ENCODE results near the gene SMAD3. TPM values are rescaled to one million over a fixed set of nuclear protein-coding genes. Genes with fewer than 3 reads are reported as not detected.

The SMAD3 gene
- total and polyA plus RNA-seq, 2 of the 8 experiments (the other 6 are each of a cell fraction or from before 2014, with no cell fraction given), result 10.1 to 12.4 TPM

DNA sequence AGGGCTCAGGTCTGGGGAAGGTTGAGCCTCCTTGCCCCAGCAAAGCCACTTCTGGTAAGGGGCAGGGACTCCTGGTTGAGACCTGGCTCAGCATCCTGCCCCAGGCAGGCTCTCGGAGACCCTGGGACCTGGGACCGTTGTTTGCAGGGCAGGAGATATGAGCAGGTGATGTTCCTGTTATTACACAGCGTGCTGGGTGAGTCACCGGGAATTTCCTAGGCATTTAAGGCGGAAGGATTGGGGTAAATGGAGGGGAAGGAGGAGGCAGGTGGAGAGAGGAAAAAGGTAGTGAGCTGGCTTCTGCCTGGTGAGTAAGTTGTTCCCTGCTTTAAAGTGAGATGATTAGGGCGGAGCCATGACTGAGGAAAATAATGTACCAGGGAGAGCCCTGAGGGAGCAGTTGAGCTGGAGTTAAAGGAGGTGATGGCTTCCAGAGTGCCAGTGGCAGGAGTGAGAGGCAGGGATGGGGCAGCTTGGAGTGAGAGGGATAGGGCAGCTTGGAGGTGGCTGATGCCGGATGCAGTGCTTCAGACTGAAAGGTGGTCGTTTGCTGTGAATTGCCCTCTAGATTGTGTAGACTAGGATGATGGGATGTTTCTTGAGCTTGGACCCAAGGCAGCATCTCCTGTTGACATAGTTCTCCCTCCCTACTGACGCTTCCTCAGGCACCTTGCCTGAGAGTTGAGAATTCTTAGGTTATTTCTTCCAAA lies 109.6 kb downstream of the SMAD3 start (continued):
- TF ChIP-seq SIN3A (conservative IDR thresholded peaks at IDR 0.05 in 1 of 2, IDR thresholded peaks at IDR 0.05 in 1 of 2; ENCODE audit: low read depth in 1 of 2, low read length in 2 of 2) (no peak), NANOG (IDR thresholded peaks at IDR 0.05; ENCODE audit: insufficient read depth, low read depth, low read length, poor library complexity, severe bottlenecking) (no peak), SP4 (IDR thresholded peaks at IDR 0.05; ENCODE audit: low read length) (no peak), HDAC2 (IDR thresholded peaks at IDR 0.05; ENCODE audit: borderline replicate concordance in 1 of 2, low read depth in 2 of 2, low read length in 2 of 2) (no peak), JUN (IDR thresholded peaks at IDR 0.05; ENCODE audit: low read depth, low read length) (no peak)

Measured in H1 (cell line).